Suprapubic skin (tissue), 4 donors: ENCODE measurements around the gene FAM174B. TPM values are rescaled to one million over a fixed set of nuclear protein-coding genes. Genes with fewer than 3 reads are reported as not detected.

ENCODE experiments used
- DNase-seq, 2 donors: peaks; one replicate each; pipeline ENCODE4 v3.0.0-alpha.2; 2019; ENCODE audit warnings: low spot score in 2 of 2
- H3K27ac ChIP-seq: fragments of 200-600 bp; sonication (generic); one replicate; pipeline ENCODE4 v1.5.1; 2019
- H3K27me3 ChIP-seq: fragments of 200-600 bp; sonication (generic); one replicate; pipeline ENCODE4 v1.5.1; 2019
- H3K36me3 ChIP-seq: fragments of 200-600 bp; sonication (generic); one replicate; pipeline ENCODE4 v1.5.1; 2019
- H3K4me1 ChIP-seq: fragments of 200-600 bp; sonication (generic); one replicate; pipeline ENCODE4 v1.5.1; 2019
- H3K4me3 ChIP-seq: fragments of 200-600 bp; sonication (generic); one replicate; pipeline ENCODE4 v1.5.1; 2019; ENCODE audit warnings: mild to moderate bottlenecking
- H3K9me3 ChIP-seq: fragments of 200-600 bp; sonication (generic); one replicate; pipeline ENCODE4 v1.5.1; 2019
- EP300 ChIP-seq: sonication (generic); formaldehyde crosslinking; IDR thresholded peaks from one replicate; pipeline ENCODE4 v1.6.1; 2017; ENCODE audit warnings: antibody characterized with exemption
- POLR2A ChIP-seq, 2 donors: fragments of 450-650 bp; IDR thresholded peaks; one replicate each; pipeline ENCODE4 v1.6.1; 2017; ENCODE audit warnings: antibody characterized with exemption in 2 of 2, mild to moderate bottlenecking in 2 of 2, moderate library complexity in 2 of 2
- POLR2AphosphoS5 ChIP-seq, 3 donors: sonication (generic); formaldehyde crosslinking; IDR thresholded peaks; one replicate each; pipeline ENCODE4 v1.6.1; 2017; ENCODE audit warnings: antibody characterized with exemption in 3 of 3
- WGBS: methylation state at CpG from one replicate; pipeline ENCODE4 v1.1.5; 2018; 5-methylcytosine and 5-hydroxymethylcytosine counted together
- total RNA-seq, 4 donors: library from RNA; depleted of rRNA; stranded (reverse); fragments of >200 nt; gene quantifications; one replicate each; pipeline ENCODE4 v1.1.0, GENCODE V29; 2016
- TF ChIP-seq, protein P1 (sequence below), 2 donors: fragments of 200-600 bp in 1 of 2; fragments of 450-650 bp in 1 of 2; sonication (generic) in 1 of 2; IDR thresholded peaks; one replicate each; pipeline ENCODE4 v1.5.1; 2016 to 2019; ENCODE audit warnings: antibody characterized with exemption in 2 of 2, mild to moderate bottlenecking in 1 of 2, moderate library complexity in 1 of 2

FAM174B gene
- total RNA-seq, 4 donors from 2014 or later, result 6.2 to 24.0 (median 18.3) TPM

- TF ChIP-seq POLR2A (IDR thresholded peaks at IDR 0.05) (no peak), EP300 (no peak), POLR2AphosphoS5 (IDR thresholded peaks at IDR 0.05) (no peak)
- TF ChIP-seq, protein P1, sequence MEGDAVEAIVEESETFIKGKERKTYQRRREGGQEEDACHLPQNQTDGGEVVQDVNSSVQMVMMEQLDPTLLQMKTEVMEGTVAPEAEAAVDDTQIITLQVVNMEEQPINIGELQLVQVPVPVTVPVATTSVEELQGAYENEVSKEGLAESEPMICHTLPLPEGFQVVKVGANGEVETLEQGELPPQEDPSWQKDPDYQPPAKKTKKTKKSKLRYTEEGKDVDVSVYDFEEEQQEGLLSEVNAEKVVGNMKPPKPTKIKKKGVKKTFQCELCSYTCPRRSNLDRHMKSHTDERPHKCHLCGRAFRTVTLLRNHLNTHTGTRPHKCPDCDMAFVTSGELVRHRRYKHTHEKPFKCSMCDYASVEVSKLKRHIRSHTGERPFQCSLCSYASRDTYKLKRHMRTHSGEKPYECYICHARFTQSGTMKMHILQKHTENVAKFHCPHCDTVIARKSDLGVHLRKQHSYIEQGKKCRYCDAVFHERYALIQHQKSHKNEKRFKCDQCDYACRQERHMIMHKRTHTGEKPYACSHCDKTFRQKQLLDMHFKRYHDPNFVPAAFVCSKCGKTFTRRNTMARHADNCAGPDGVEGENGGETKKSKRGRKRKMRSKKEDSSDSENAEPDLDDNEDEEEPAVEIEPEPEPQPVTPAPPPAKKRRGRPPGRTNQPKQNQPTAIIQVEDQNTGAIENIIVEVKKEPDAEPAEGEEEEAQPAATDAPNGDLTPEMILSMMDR (IDR thresholded peaks at IDR 0.05), result no peak
- no peaks in the 10 kb centered on the region for H3K36me3 ChIP-seq
- H3K4me1 ChIP-seq, result peaks cover 4% of the 10 kb centered on the region
- no peak overlapping the region for H3K27ac ChIP-seq
- 91% methylated on average over 9 of the region's 12 CpGs for WGBS
- no peaks in the 10 kb centered on the region for H3K9me3 ChIP-seq
- no peaks in the 10 kb centered on the region for H3K27me3 ChIP-seq
- DNase-seq, result peak in 1 of 2 donors; percentile 41
- no peak overlapping the region for H3K4me3 ChIP-seq
Observed at GRCh38 chr15:92636401-92636907, 19.1 kb downstream of the FAM174B start.

DNA sequence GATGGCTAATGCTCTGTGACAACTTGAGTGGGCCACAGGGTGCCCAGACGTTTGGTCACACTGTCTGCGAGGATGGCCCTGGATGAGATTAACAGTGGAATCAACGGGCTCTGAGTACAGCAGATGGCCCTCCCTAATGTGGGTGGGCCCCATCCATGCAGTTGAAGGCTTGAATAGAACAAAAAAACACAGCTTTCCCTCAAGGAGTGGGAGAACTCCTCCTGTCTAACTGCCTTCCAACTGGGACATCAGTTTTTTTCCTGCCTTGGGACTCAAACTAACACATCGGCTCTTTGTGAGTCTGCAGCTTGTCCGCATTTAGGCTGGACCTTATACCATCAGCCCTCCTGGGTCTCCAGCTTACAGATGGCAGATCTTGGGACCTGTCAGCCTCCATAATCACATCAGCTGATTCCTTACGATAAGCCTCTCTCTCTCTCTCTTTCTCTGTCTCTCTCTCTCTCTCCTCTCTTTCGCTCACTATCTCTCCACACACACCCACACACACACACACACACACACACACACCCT, 20.8 kb downstream of the FAM174B start:
- Histone ChIP-seq H3K4me3 (no peak overlapping the region), H3K4me1 (peaks cover 4% of the 10 kb centered on the region), H3K36me3 (no peaks in the 10 kb centered on the region), H3K9me3 (no peaks in the 10 kb centered on the region), H3K27me3 (no peaks in the 10 kb centered on the region), H3K27ac (no peak overlapping the region)
- peak in 1 of 2 donors; percentile 53 for DNase-seq
- WGBS, result 83% methylated on average over 7 of the region's 7 CpGs
- TF ChIP-seq, protein P1 (IDR thresholded peaks at IDR 0.05), result no peak
- TF ChIP-seq EP300 (no peak), POLR2AphosphoS5 (IDR thresholded peaks at IDR 0.05) (no peak), POLR2A (IDR thresholded peaks at IDR 0.05) (no peak)

DNA sequence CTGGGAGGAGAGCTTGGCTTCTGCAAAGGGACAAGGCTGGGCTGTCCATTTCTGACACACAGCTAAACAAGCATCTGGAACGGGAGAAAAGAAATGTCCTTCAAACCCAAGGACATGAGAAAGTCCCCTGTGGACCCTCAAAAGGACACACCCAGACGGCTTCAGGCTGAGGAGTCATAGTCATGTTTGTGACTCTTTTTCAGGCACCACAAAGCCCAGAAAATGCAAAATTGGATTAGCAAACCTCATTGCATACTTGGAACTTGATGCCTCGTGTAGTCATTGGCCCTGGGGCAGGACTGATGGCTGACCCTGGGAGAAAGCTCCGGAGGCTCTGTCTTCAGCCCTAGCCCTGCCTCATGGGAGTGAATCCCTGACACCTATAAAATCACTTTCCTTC, 21.5 kb downstream of the FAM174B start:
- no peak overlapping the region for H3K27ac ChIP-seq
- no peaks in the 10 kb centered on the region for H3K27me3 ChIP-seq
- no peaks in the 10 kb centered on the region for H3K9me3 ChIP-seq
- H3K4me3 ChIP-seq, result no peak overlapping the region
- DNase-seq, result peak in 1 of 2 donors; percentile 40
- peaks cover 4% of the 10 kb centered on the region for H3K4me1 ChIP-seq
- no peaks in the 10 kb centered on the region for H3K36me3 ChIP-seq
- WGBS, result 69% methylated on average over 4 of the region's 4 CpGs
- no peak for TF ChIP-seq POLR2A (IDR thresholded peaks at IDR 0.05)
- no peak for TF ChIP-seq EP300

DNA sequence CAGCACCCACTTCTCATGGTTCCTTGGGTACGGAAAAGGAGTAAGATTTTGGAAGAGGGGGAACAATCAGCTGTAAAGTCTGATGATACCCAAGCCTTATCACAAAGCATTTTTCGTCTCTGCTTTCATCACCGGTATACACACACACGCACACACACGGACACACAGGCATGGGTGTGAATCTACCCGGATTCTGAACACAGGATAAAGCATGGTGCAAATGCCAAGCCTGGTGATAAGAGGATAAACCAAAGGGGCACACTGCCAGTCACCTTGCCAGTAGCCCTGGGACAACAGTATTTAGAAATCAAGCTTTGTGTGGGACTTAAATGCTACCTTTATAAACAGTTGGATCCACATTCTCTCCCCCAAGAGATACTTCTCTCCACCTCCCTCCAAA, 22.2 kb downstream of the FAM174B start:
- no peaks in the 10 kb centered on the region for H3K27me3 ChIP-seq
- H3K36me3 ChIP-seq, result no peaks in the 10 kb centered on the region
- 90% methylated on average over 6 of the region's 6 CpGs for WGBS
- no peak overlapping the region for H3K4me3 ChIP-seq
- DNase-seq, result peak in 1 of 2 donors; percentile 9
- H3K4me1 ChIP-seq, result peaks cover 4% of the 10 kb centered on the region
- H3K9me3 ChIP-seq, result no peaks in the 10 kb centered on the region
- H3K27ac ChIP-seq, result no peak overlapping the region
- TF ChIP-seq, protein P1 (IDR thresholded peaks at IDR 0.05), result no peak
- TF ChIP-seq POLR2A (IDR thresholded peaks at IDR 0.05) (no peak), POLR2AphosphoS5 (IDR thresholded peaks at IDR 0.05) (no peak), EP300 (no peak)

DNA sequence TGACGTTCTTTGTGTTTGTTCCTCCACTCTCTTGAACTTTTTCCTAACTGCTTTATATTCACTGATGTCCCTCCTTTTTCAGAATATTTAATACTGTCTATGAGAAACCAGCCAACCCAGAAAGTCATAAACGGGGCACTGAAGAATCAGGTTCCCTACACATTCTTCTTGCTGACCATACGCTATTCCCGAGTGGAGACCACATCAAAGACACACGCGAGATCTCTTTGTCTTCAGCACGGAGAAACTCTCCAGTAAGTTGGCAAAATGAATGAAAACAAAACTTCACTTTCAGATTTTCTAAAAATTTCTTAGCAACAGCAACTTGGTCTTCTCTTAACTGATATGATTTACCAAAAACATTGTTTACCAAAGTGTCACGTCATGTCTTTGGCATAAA, 22.6 kb downstream of the FAM174B start:
- H3K4me3 ChIP-seq, result no peak overlapping the region
- peaks cover 4% of the 10 kb centered on the region for H3K4me1 ChIP-seq
- 86% methylated on average over 8 of the region's 8 CpGs for WGBS
- no peak for TF ChIP-seq POLR2AphosphoS5 (IDR thresholded peaks at IDR 0.05)
- no peak for TF ChIP-seq EP300
- no peak for TF ChIP-seq POLR2A (IDR thresholded peaks at IDR 0.05)
- TF ChIP-seq, protein P1 (IDR thresholded peaks at IDR 0.05), result no peak
- H3K9me3 ChIP-seq, result no peaks in the 10 kb centered on the region
- no peaks in the 10 kb centered on the region for H3K36me3 ChIP-seq
- no peaks in the 10 kb centered on the region for H3K27me3 ChIP-seq
- DNase-seq, result peak in 1 of 2 donors; percentile 4
- no peak overlapping the region for H3K27ac ChIP-seq
